PFSK-1 (cell line): ENCODE measurements around the gene HACD3.

Experiments used
- FOXP2 ChIP-seq: optimal IDR thresholded peaks from 2 replicates; pipeline ENCODE3; 2011; ENCODE audit warnings: borderline replicate concordance, control low read depth, inconsistent platforms; ENCODE audit not compliant: insufficient read depth; ENCODE audit errors: extremely low read length, extremely low read depth
- POLR2AphosphoS5 ChIP-seq: IDR thresholded peaks from 2 replicates; pipeline ENCODE4 v1.6.1; 2012; ENCODE audit warnings: low read depth, mild to moderate bottlenecking, control low read depth, low read length, moderate library complexity
- REST ChIP-seq, 2 experiments: IDR thresholded peaks; 2 replicates each; pipeline versions ENCODE4 v1.6.1 to v1.8.0; 2011 to 2012; ENCODE audit warnings: low read depth in 2 of 2, low read length in 2 of 2, control low read depth in 1 of 2, inconsistent platforms in 1 of 2, mild to moderate bottlenecking in 1 of 2, moderate library complexity in 1 of 2; ENCODE audit not compliant: insufficient read depth in 1 of 2
- SIN3A ChIP-seq: IDR thresholded peaks from 2 replicates; pipeline ENCODE4 v1.6.1; 2012; ENCODE audit warnings: mild to moderate bottlenecking, low read length, moderate library complexity, borderline replicate concordance; ENCODE audit not compliant: insufficient read depth
- TAF1 ChIP-seq: IDR thresholded peaks from 2 replicates; pipeline ENCODE4 v1.6.1; 2012; ENCODE audit warnings: low read length, control low read depth, borderline replicate concordance; ENCODE audit not compliant: insufficient read depth

HACD3 gene

GRCh38 chr15:65521350-65521749 is 8.9 kb upstream of the HACD3 start:
- TF ChIP-seq REST (IDR thresholded peaks at IDR 0.05; ENCODE audit: insufficient read depth in 1 of 2, low read depth in 2 of 2, low read length in 2 of 2) (no peak), SIN3A (no peak), FOXP2 (no peak), TAF1 (no peak), POLR2AphosphoS5 (no peak)

- TF ChIP-seq REST (IDR thresholded peaks at IDR 0.05; ENCODE audit: insufficient read depth in 1 of 2, low read depth in 2 of 2, low read length in 2 of 2), result no peak
- no peak for TF ChIP-seq TAF1
- TF ChIP-seq POLR2AphosphoS5, result no peak
- TF ChIP-seq SIN3A, result no peak
- TF ChIP-seq FOXP2, result no peak
These were observed 6.0 kb upstream of the HACD3 start for GRCh38 chr15:65524226-65524625.

GRCh38 chr15:65525622-65526021 is 4.6 kb upstream of the HACD3 start:
- 0 out of 2 replicates have a peak, but pooled peaks have one; percentile 32 for TF ChIP-seq SIN3A
- TF ChIP-seq TAF1, result no peak
- TF ChIP-seq REST (IDR thresholded peaks at IDR 0.05; ENCODE audit: insufficient read depth in 1 of 2, low read depth in 2 of 2, low read length in 2 of 2), result peak in 1 of 2 experiments; percentile 58; a peak in 1 of 4 replicates
- no peak for TF ChIP-seq FOXP2
- TF ChIP-seq POLR2AphosphoS5, result no peak

GRCh38 chr15:65528461-65529060 is 1.7 kb upstream of the HACD3 start:
- TF ChIP-seq TAF1 (no peak), POLR2AphosphoS5 (no peak), REST (IDR thresholded peaks at IDR 0.05; ENCODE audit: insufficient read depth in 1 of 2, low read depth in 2 of 2, low read length in 2 of 2) (no peak), SIN3A (no peak), FOXP2 (no peak)
